ENCODE data around the gene TIMP1. TPM values are rescaled to one million over a fixed set of nuclear protein-coding genes. Genes with fewer than 3 reads are reported as not detected.

Gene TIMP1
- total and polyA plus RNA-seq, 3 donors from 2014 or later, result 535 to 995 (median 708) TPM

DNA sequence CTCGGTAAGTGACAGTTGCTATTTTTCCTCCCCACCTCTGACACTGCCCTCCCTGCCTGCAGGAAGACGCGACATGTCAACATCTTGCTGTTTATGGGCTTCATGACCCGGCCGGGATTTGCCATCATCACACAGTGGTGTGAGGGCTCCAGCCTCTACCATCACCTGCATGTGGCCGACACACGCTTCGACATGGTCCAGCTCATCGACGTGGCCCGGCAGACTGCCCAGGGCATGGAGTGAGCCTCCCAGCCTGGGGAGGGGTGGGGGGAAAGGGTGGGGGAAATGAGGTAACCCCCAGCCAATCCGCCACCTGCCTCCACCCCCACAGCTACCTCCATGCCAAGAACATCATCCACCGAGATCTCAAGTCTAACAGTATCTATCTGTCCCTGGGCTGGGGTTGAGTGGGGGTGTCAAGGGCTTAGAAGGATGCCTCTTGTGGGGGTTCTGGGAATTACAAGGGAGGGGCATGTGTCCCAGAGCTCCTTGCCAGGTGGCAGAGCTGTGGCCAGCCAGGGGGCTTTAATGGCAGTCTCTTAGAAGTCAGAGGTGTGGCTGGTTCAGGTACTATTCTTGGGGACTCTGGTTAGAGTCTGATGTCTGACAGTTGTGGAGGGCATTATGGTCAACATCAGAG, 13.5 kb upstream of the TIMP1 start:
- Histone ChIP-seq H3K4me3 (no peak overlapping the region), H3K4me1 (no peaks in the 10 kb centered on the region), H3K27ac (no peak overlapping the region), H3K9me3 (no peaks in the 10 kb centered on the region), H3K27me3 (no peaks in the 10 kb centered on the region), H3K36me3 (ENCODE audit: low read depth, missing control alignments) (no peaks in the 10 kb centered on the region)
- TF ChIP-seq, protein P1, sequence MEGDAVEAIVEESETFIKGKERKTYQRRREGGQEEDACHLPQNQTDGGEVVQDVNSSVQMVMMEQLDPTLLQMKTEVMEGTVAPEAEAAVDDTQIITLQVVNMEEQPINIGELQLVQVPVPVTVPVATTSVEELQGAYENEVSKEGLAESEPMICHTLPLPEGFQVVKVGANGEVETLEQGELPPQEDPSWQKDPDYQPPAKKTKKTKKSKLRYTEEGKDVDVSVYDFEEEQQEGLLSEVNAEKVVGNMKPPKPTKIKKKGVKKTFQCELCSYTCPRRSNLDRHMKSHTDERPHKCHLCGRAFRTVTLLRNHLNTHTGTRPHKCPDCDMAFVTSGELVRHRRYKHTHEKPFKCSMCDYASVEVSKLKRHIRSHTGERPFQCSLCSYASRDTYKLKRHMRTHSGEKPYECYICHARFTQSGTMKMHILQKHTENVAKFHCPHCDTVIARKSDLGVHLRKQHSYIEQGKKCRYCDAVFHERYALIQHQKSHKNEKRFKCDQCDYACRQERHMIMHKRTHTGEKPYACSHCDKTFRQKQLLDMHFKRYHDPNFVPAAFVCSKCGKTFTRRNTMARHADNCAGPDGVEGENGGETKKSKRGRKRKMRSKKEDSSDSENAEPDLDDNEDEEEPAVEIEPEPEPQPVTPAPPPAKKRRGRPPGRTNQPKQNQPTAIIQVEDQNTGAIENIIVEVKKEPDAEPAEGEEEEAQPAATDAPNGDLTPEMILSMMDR (IDR thresholded peaks at IDR 0.05), result peak in 1 of 3 experiments; percentile 16
- TF ChIP-seq POLR2A (IDR thresholded peaks at IDR 0.05), result no peak
- WGBS, 2 donors, result 86% methylated on average over 1 to 10 of the region's 13 CpGs
- intact Hi-C loops (cut with DNase I; ENCODE audit: low total_unique reads), result loop anchor here (10.0 kb wide), 1 partner anchor 276 kb away; no protein-coding TSS in a partner anchor
- DNase-seq, result no peak

DNA sequence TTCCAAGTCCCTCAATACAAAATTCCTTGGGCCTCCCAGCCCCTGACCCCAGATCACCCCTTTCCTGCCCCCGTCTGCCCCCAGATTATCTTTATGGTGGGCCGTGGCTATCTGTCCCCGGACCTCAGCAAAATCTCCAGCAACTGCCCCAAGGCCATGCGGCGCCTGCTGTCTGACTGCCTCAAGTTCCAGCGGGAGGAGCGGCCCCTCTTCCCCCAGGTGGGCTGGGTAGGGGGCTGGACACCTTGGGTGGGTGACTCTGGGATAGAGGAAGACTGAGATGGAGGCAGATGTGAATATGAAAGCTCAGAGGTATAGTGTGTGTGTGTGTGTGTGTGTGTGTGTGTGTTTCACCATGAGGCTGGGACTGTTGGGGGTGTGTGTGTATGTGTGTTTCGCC, 11.4 kb upstream of the TIMP1 start:
- 55 to 64% methylated on average over 4 to 8 of the region's 8 CpGs for WGBS, 2 donors
- intact Hi-C loops (cut with DNase I; ENCODE audit: low total_unique reads), result no loop called here

DNA sequence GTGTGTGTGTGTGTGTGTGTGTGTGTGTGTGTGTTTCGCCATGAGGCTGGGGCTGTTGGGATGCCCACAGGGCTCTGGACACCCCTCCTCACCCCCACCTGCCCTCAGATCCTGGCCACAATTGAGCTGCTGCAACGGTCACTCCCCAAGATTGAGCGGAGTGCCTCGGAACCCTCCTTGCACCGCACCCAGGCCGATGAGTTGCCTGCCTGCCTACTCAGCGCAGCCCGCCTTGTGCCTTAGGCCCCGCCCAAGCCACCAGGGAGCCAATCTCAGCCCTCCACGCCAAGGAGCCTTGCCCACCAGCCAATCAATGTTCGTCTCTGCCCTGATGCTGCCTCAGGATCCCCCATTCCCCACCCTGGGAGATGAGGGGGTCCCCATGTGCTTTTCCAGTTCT, 11.0 kb upstream of the TIMP1 start:
- Histone ChIP-seq H3K4me1 (no peaks in the 10 kb centered on the region), H3K27ac (no peak overlapping the region), H3K4me3 (no peak overlapping the region), H3K9me3 (no peaks in the 10 kb centered on the region), H3K27me3 (no peaks in the 10 kb centered on the region), H3K36me3 (ENCODE audit: low read depth, missing control alignments) (no peaks in the 10 kb centered on the region)
- intact Hi-C loops (cut with DNase I; ENCODE audit: low total_unique reads), result no loop called here
- TF ChIP-seq POLR2A (IDR thresholded peaks at IDR 0.05), result no peak
- TF ChIP-seq, protein P1 (IDR thresholded peaks at IDR 0.05), result no peak
- 88% methylated on average over 5 of the region's 11 CpGs; no CpG with 5 or more reads in 1 of the 2 donors for WGBS, 2 donors
- DNase-seq, result peak; percentile 35

More for the DNA sequence above, 11.4 kb upstream of the TIMP1 start:
- no peak for TF ChIP-seq POLR2A (IDR thresholded peaks at IDR 0.05)
- TF ChIP-seq, protein P1 (IDR thresholded peaks at IDR 0.05), result no peak
- Histone ChIP-seq H3K27ac (no peak overlapping the region), H3K9me3 (no peaks in the 10 kb centered on the region), H3K4me3 (no peak overlapping the region), H3K36me3 (ENCODE audit: low read depth, missing control alignments) (no peaks in the 10 kb centered on the region), H3K4me1 (no peaks in the 10 kb centered on the region), H3K27me3 (no peaks in the 10 kb centered on the region)
- no peak for DNase-seq

DNA sequence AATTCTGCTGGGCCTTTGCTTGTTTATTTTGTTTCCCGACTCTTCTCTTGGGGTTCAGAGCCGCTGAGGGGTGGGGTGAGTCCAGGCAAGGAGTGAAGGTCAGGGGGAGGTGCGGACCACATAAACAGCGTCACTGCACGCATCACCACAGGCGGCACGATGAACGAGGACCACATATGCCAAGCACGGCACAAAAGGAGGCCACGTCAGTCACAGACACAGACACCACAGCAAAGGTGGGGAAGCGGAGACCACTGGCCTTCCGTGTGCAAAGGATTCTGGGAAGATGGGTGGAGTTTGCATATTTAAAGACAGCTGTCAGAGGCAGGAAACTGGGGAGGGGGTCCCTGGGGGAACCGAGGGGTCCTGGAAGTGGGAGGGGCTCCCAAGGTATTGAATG, 10.3 kb upstream of the TIMP1 start:
- no peak for TF ChIP-seq POLR2A (IDR thresholded peaks at IDR 0.05)
- TF ChIP-seq, protein P1 (IDR thresholded peaks at IDR 0.05), result no peak
- no peaks in the 10 kb centered on the region for H3K36me3 ChIP-seq (ENCODE audit: low read depth, missing control alignments)
- DNase-seq, result no peak
- no peak overlapping the region for H3K27ac ChIP-seq
- whole genome bisulfite sequencing, 2 donors, result 59 to 68% methylated on average over 3 to 9 of the region's 13 CpGs
- H3K4me3 ChIP-seq, result no peak overlapping the region
- intact Hi-C loops (cut with DNase I; ENCODE audit: low total_unique reads), result no loop called here
- no peaks in the 10 kb centered on the region for H3K4me1 ChIP-seq
- H3K9me3 ChIP-seq, result no peaks in the 10 kb centered on the region
- H3K27me3 ChIP-seq, result no peaks in the 10 kb centered on the region

Data from testis (tissue), 3 donors.